ENCODE data around the gene ALG1L2. TPM values are rescaled to one million over a fixed set of nuclear protein-coding genes. Genes with fewer than 3 reads are reported as not detected.
"Not testable (repeated sequence)": the region's sequence is repeated elsewhere in the genome, so short reads cannot be mapped to it uniquely, and the experiment has no call there.

Gene ALG1L2
- polyA plus RNA-seq, 2 of the 4 experiments (the other 2 are of a cell fraction), result not detected

GRCh38 chr3:130137685-130138084 is 56.1 kb downstream of the ALG1L2 start:
- DNase-seq (ENCODE audit: low read depth in 1 of 2, low spot score in 1 of 2); ATAC-seq; H3K4me1 ChIP-seq; FAIRE-seq; POLR2A ChIA-PET; H3K27ac ChIP-seq; H3K9me3 ChIP-seq; H3K4me2 ChIP-seq; CTCF ChIA-PET; H3K4me3 ChIP-seq: not testable (repeated sequence)
- WGBS (ENCODE audit: missing lambda C conversion rate), result 22% methylated on average over 2 of the region's 2 CpGs

GRCh38 chr3:130138992-130139391 is 57.4 kb downstream of the ALG1L2 start:
- ATAC-seq; H3K9me3 ChIP-seq; CTCF ChIA-PET; FAIRE-seq; H3K27ac ChIP-seq; POLR2A ChIA-PET; H3K4me2 ChIP-seq; H3K4me1 ChIP-seq; H3K4me3 ChIP-seq; DNase-seq (ENCODE audit: low read depth in 1 of 2, low spot score in 1 of 2): not testable (repeated sequence)
- 60% methylated on average over 8 of the region's 8 CpGs for WGBS (ENCODE audit: missing lambda C conversion rate)

- H3K4me2 ChIP-seq; H3K27ac ChIP-seq; H3K4me3 ChIP-seq; POLR2A ChIA-PET; CTCF ChIA-PET; FAIRE-seq; H3K4me1 ChIP-seq; ATAC-seq; H3K9me3 ChIP-seq; DNase-seq (ENCODE audit: low read depth in 1 of 2, low spot score in 1 of 2): not testable (repeated sequence)
- WGBS (ENCODE audit: missing lambda C conversion rate), result 52% methylated on average over 16 of the region's 16 CpGs
Observed at GRCh38 chr3:130140756-130141155, 59.1 kb downstream of the ALG1L2 start.

GRCh38 chr3:130143648-130144327 is 62.2 kb downstream of the ALG1L2 start:
- CTCF ChIA-PET, result not testable (repeated sequence)

GRCh38 chr3:130144328-130144650 is 62.7 kb downstream of the ALG1L2 start:
- DNase-seq (ENCODE audit: low read depth in 1 of 2, low spot score in 1 of 2); CTCF ChIA-PET; H3K4me3 ChIP-seq; H3K4me1 ChIP-seq; POLR2A ChIA-PET; FAIRE-seq; ATAC-seq; H3K4me2 ChIP-seq; H3K9me3 ChIP-seq; H3K27ac ChIP-seq: not testable (repeated sequence)
- WGBS (ENCODE audit: missing lambda C conversion rate), result 75% methylated on average over 9 of the region's 9 CpGs

More at GRCh38 chr3:130143648-130144327, 62.2 kb downstream of the ALG1L2 start:
- H3K27ac ChIP-seq, ATAC-seq, H3K4me1 ChIP-seq, H3K4me3 ChIP-seq, POLR2A ChIA-PET, H3K4me2 ChIP-seq, H3K9me3 ChIP-seq, FAIRE-seq: not testable (repeated sequence)
- DNase-seq (ENCODE audit: low read depth in 1 of 2, low spot score in 1 of 2), result peak in 1 of 2 experiments; percentile 1
- 1% methylated on average over 11 of the region's 13 CpGs for WGBS (ENCODE audit: missing lambda C conversion rate)
- TF ChIP-seq CTCF (IDR thresholded peaks at IDR 0.05) (peak; percentile 25; the same call in 2 of the 3 replicates), RAD21 (conservative IDR thresholded peaks at IDR 0.05 in 1 of 2, IDR thresholded peaks at IDR 0.05 in 1 of 2) (peak in 1 of 2 experiments; percentile 29; a peak in 1 of 5 replicates)

GRCh38 chr3:130145456-130145855 is 63.8 kb downstream of the ALG1L2 start:
- POLR2A ChIA-PET; H3K4me3 ChIP-seq; H3K4me2 ChIP-seq; H3K27ac ChIP-seq; H3K9me3 ChIP-seq; FAIRE-seq; H3K4me1 ChIP-seq; ATAC-seq; CTCF ChIA-PET; DNase-seq (ENCODE audit: low read depth in 1 of 2, low spot score in 1 of 2): not testable (repeated sequence)
- WGBS (ENCODE audit: missing lambda C conversion rate), result 71% methylated on average over 5 of the region's 5 CpGs

- WGBS (ENCODE audit: missing lambda C conversion rate), result 56% methylated on average over 6 of the region's 6 CpGs
- H3K4me1 ChIP-seq; CTCF ChIA-PET; POLR2A ChIA-PET; ATAC-seq; H3K27ac ChIP-seq; DNase-seq (ENCODE audit: low read depth in 1 of 2, low spot score in 1 of 2); FAIRE-seq; H3K9me3 ChIP-seq; H3K4me3 ChIP-seq; H3K4me2 ChIP-seq: not testable (repeated sequence)
Observed at GRCh38 chr3:130146465-130146864, 64.8 kb downstream of the ALG1L2 start.

Other genes starting within 250 kb of the ALG1L2 start
- 75.7 and 75.8 TPM in 2 replicates for gene TMCC1, start 188.1 kb upstream of the ALG1L2 start, polyA plus RNA-seq (2011; rRNA removed)
- 28.1 to 35.3 TPM (median 30.3 TPM) in 3 replicates for gene TMCC1, start 188.1 kb upstream of the ALG1L2 start, polyA plus RNA-seq (2017; fragmentation: RNase III; extraction: RNeasy Plus Mini Kit Qiagen cat#74134 plus additional on column Dnase treatment)
- not detected in 2 replicates for gene TRH, start 107.1 kb upstream of the ALG1L2 start, polyA plus RNA-seq (2011; rRNA removed)
- not detected in 3 replicates for gene TRH, start 107.1 kb upstream of the ALG1L2 start, polyA plus RNA-seq (2017; fragmentation: RNase III; extraction: RNeasy Plus Mini Kit Qiagen cat#74134 plus additional on column Dnase treatment)